ENCODE data around the gene CCL7. TPM values are rescaled to one million over a fixed set of nuclear protein-coding genes. Genes with fewer than 3 reads are reported as not detected.

CCL7 gene
- total RNA-seq (not detected), polyA plus RNA-seq (ENCODE audit: insufficient read depth, low read depth, low replicate concordance) (not detected)
- long read RNA-seq, donor 1 = 0 reads
- long read RNA-seq, donor 2 = 0 reads

- H3K4me3 ChIP-seq = no peak within 1 kb of the TSS
- H3K9me3 ChIP-seq = no peaks in the 10 kb centered on the region
- H3K36me3 ChIP-seq (ENCODE audit: low read depth, missing control alignments) = no peaks in the 10 kb centered on the region
- 24 to 59% methylated on average over 1 of the region's 1 CpG for whole genome bisulfite sequencing, 2 donors
- no peak within 1 kb of the TSS for H3K27ac ChIP-seq
- intact Hi-C loops (cut with DNase I; ENCODE audit: low total_unique reads) = no loop called here
- no peaks in the 10 kb centered on the region for H3K4me1 ChIP-seq
- no peak for TF ChIP-seq POLR2A (IDR thresholded peaks at IDR 0.05)
- no peak for TF ChIP-seq CTCF (IDR thresholded peaks at IDR 0.05)
- no peak for DNase-seq
- no peaks in the 10 kb centered on the region for H3K27me3 ChIP-seq
Measured at GRCh38 chr17:34269969-34270368, at the start of gene CCL7. Gene CCL7 (plus strand): TSS chr17:34270221. CDS start chr17:34270291, 70 bp downstream.

- 76 to 83% methylated on average over 5 of the region's 5 CpGs for WGBS, 2 donors
- H3K4me3 ChIP-seq = no peak overlapping the region
- H3K9me3 ChIP-seq = no peaks in the 10 kb centered on the region
- no peaks in the 10 kb centered on the region for H3K27me3 ChIP-seq
- no peaks in the 10 kb centered on the region for H3K4me1 ChIP-seq
- DNase-seq = no peak
- intact Hi-C loops (cut with DNase I; ENCODE audit: low total_unique reads) = no loop called here
- no peak overlapping the region for H3K27ac ChIP-seq
- no peak for TF ChIP-seq POLR2A (IDR thresholded peaks at IDR 0.05)
- H3K36me3 ChIP-seq (ENCODE audit: low read depth, missing control alignments) = no peaks in the 10 kb centered on the region
Measured at GRCh38 chr17:34220752-34221395, 49.1 kb upstream of the CCL7 start.

GRCh38 chr17:34221411-34221810 lies 48.6 kb upstream of the CCL7 start:
- intact Hi-C loops (cut with DNase I; ENCODE audit: low total_unique reads) = no loop called here
- no peak for TF ChIP-seq POLR2A (IDR thresholded peaks at IDR 0.05)
- no peak for TF ChIP-seq CTCF (IDR thresholded peaks at IDR 0.05)
- H3K9me3 ChIP-seq = no peaks in the 10 kb centered on the region
- H3K27ac ChIP-seq = no peak overlapping the region
- H3K4me3 ChIP-seq = no peak overlapping the region
- H3K4me1 ChIP-seq = no peaks in the 10 kb centered on the region
- H3K36me3 ChIP-seq (ENCODE audit: low read depth, missing control alignments) = no peaks in the 10 kb centered on the region
- no peak for DNase-seq
- H3K27me3 ChIP-seq = no peaks in the 10 kb centered on the region
- WGBS, 2 donors = 86 to 88% methylated on average over 4 of the region's 4 CpGs

- H3K27ac ChIP-seq = no peak overlapping the region
- H3K36me3 ChIP-seq (ENCODE audit: low read depth, missing control alignments) = no peaks in the 10 kb centered on the region
- 74 to 80% methylated on average over 3 of the region's 3 CpGs for WGBS, 2 donors
- DNase-seq = no peak
- TF ChIP-seq CTCF (IDR thresholded peaks at IDR 0.05) (no peak), POLR2A (IDR thresholded peaks at IDR 0.05) (no peak)
- H3K4me3 ChIP-seq = no peak overlapping the region
- H3K4me1 ChIP-seq = no peaks in the 10 kb centered on the region
- no peaks in the 10 kb centered on the region for H3K9me3 ChIP-seq
- intact Hi-C loops (cut with DNase I; ENCODE audit: low total_unique reads) = no loop called here
- no peaks in the 10 kb centered on the region for H3K27me3 ChIP-seq
Measured at GRCh38 chr17:34222722-34223497, 47.1 kb upstream of the CCL7 start.

- Histone ChIP-seq H3K4me1 (no peaks in the 10 kb centered on the region), H3K27ac (no peak overlapping the region), H3K36me3 (ENCODE audit: low read depth, missing control alignments) (no peaks in the 10 kb centered on the region), H3K4me3 (no peak overlapping the region), H3K9me3 (no peaks in the 10 kb centered on the region), H3K27me3 (no peaks in the 10 kb centered on the region)
- no peak for DNase-seq
- WGBS, 2 donors = 86 to 91% methylated on average over 9 of the region's 9 CpGs
- intact Hi-C loops (cut with DNase I; ENCODE audit: low total_unique reads) = no loop called here
- TF ChIP-seq POLR2A (IDR thresholded peaks at IDR 0.05) (no peak), CTCF (IDR thresholded peaks at IDR 0.05) (no peak)
Measured at GRCh38 chr17:34225046-34225445, 45.0 kb upstream of the CCL7 start.

Data from testis (tissue), 5 donors.